ENCODE data around the gene MFSD11.

- TF ChIP-seq, protein P1, sequence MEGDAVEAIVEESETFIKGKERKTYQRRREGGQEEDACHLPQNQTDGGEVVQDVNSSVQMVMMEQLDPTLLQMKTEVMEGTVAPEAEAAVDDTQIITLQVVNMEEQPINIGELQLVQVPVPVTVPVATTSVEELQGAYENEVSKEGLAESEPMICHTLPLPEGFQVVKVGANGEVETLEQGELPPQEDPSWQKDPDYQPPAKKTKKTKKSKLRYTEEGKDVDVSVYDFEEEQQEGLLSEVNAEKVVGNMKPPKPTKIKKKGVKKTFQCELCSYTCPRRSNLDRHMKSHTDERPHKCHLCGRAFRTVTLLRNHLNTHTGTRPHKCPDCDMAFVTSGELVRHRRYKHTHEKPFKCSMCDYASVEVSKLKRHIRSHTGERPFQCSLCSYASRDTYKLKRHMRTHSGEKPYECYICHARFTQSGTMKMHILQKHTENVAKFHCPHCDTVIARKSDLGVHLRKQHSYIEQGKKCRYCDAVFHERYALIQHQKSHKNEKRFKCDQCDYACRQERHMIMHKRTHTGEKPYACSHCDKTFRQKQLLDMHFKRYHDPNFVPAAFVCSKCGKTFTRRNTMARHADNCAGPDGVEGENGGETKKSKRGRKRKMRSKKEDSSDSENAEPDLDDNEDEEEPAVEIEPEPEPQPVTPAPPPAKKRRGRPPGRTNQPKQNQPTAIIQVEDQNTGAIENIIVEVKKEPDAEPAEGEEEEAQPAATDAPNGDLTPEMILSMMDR (conservative IDR thresholded peaks at IDR 0.05; ENCODE audit: low read length) = no peak
- TF ChIP-seq EZH2phosphoT487 (IDR thresholded peaks at IDR 0.05; ENCODE audit: borderline replicate concordance, low read depth, low read length) = no peak
These were observed 48.1 kb upstream of the MFSD11 start for GRCh38 chr17:76689859-76690258.
